GM10248 (cell line): ENCODE measurements around the gene IGF2R.
"Not testable (repeated sequence)": the region's sequence is repeated elsewhere in the genome, so short reads cannot be mapped to it uniquely, and the experiment has no call there.

Experiments used
- CTCF ChIA-PET: fragments of 300-600 bp; sonication (Branson Sonifier 250); formaldehyde crosslinking; extraction: SDS; loops from one replicate; lab custom pipeline; 2021; ENCODE audit warnings: antibody characterized with exemption; lab: Yijun Ruan, JAX
- POLR2A ChIA-PET: fragments of 350-650 bp; sonication (Branson Sonifier 250); formaldehyde crosslinking; extraction: SDS; loops from one replicate; lab custom pipeline; 2020; ENCODE audit warnings: antibody characterized with exemption; lab: Yijun Ruan, JAX
- DNase-seq: peaks from one replicate; pipeline ENCODE4 v3.0.0; 2012; ENCODE audit errors: extremely low spot score
- TF ChIP-seq, protein P1 (sequence below): IDR thresholded peaks from 2 replicates; pipeline ENCODE4 v1.5.1; 2012; ENCODE audit warnings: mild to moderate bottlenecking, low read depth; ENCODE audit errors: extremely low read depth, missing control alignments, control extremely low read depth

Gene IGF2R

GRCh38 chr6:160124605-160125004 is 155.7 kb downstream of the IGF2R start:
- DNase-seq, result no peak
- TF ChIP-seq, protein P1, sequence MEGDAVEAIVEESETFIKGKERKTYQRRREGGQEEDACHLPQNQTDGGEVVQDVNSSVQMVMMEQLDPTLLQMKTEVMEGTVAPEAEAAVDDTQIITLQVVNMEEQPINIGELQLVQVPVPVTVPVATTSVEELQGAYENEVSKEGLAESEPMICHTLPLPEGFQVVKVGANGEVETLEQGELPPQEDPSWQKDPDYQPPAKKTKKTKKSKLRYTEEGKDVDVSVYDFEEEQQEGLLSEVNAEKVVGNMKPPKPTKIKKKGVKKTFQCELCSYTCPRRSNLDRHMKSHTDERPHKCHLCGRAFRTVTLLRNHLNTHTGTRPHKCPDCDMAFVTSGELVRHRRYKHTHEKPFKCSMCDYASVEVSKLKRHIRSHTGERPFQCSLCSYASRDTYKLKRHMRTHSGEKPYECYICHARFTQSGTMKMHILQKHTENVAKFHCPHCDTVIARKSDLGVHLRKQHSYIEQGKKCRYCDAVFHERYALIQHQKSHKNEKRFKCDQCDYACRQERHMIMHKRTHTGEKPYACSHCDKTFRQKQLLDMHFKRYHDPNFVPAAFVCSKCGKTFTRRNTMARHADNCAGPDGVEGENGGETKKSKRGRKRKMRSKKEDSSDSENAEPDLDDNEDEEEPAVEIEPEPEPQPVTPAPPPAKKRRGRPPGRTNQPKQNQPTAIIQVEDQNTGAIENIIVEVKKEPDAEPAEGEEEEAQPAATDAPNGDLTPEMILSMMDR, result no peak
- POLR2A ChIA-PET, result no interaction called here
- CTCF ChIA-PET, result no interaction called here

- DNase-seq, POLR2A ChIA-PET, CTCF ChIA-PET: not testable (repeated sequence)
These were observed 156.2 kb downstream of the IGF2R start for GRCh38 chr6:160125105-160125504.

DNA sequence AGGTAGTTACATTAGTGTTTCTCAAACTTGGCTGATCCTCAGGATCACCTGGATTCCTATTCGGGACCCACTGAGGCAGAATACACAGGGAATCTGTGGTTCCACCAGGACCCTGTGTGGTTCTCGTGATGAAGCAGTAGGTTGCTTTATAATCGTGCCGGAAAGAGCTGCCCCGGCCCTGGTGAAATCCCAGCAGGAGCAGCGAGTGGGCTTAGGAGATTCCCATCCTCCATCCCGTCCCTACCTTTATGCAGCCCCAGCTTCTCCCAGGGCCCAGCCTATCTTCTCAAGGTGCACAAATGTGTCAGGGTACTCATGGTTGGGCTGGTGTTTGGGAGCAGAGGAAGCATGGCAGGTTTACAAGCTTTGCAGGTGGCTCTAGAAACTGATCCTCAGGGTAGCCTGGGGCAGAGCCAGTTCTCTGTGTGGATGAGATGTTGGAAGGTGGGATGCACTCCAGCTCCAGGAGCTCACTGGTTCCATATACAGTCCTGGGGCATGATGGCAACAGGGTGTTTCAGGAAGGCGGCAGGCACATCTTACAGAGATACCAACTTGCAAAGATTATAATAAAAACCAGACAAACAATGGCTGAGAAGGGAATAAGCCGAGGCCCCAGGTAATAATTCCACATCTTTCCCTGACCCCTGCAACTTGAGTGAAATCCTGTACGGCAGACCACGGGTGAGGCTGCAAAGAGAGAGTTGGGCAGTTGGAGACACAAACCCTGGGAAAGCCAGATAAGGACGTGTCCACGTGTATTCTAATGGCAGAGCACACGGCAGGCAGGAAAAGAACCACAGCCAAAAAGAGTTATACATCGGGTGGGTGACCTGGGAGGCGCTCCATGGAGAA is 158.6 kb downstream of the IGF2R start:
- CTCF ChIA-PET, result no interaction called here
- TF ChIP-seq, protein P1, result no peak
- POLR2A ChIA-PET, result no interaction called here
- DNase-seq, result no peak

GRCh38 chr6:160128125-160128683 is 159.3 kb downstream of the IGF2R start:
- ChIA-PET POLR2A (no interaction called here), CTCF (interaction anchor here (0.7 kb wide), 1 partner anchor 327 kb away, joined by 3 read pairs; no protein-coding TSS in a partner anchor)
- TF ChIP-seq, protein P1, result no peak
- no peak for DNase-seq

- DNase-seq, result no peak
- TF ChIP-seq, protein P1, result no peak
- ChIA-PET CTCF (interaction anchor here (0.7 to 0.9 kb wide), 4 partner anchors 10 to 327 kb away, joined by 3 read pairs; no protein-coding TSS in a partner anchor), POLR2A (no interaction called here)
These were observed 160.1 kb downstream of the IGF2R start for GRCh38 chr6:160128879-160129516.

GRCh38 chr6:160129881-160130615 is 161.2 kb downstream of the IGF2R start:
- DNase-seq, result no peak
- ChIA-PET POLR2A (no interaction called here), CTCF (interaction anchor here (0.8 to 0.9 kb wide), 3 partner anchors 9 to 325 kb away, joined by 3 read pairs; no protein-coding TSS in a partner anchor)
- TF ChIP-seq, protein P1, result no peak
